HL-60 (cell line): ENCODE results near the gene CSNK1D.

ENCODE experiments used
- GABPA ChIP-seq: IDR thresholded peaks from 2 replicates; pipeline ENCODE4 v1.6.1; 2012; ENCODE audit warnings: low read depth
- POLR2AphosphoS5 ChIP-seq: IDR thresholded peaks from 2 replicates; pipeline ENCODE4 v1.6.1; 2012; ENCODE audit warnings: low read depth
- SPI1 ChIP-seq: IDR thresholded peaks from 2 replicates; pipeline ENCODE4 v1.6.1; 2012; ENCODE audit warnings: low read depth, mild to moderate bottlenecking, borderline replicate concordance
- TF ChIP-seq, protein P1 (sequence below): IDR thresholded peaks from one replicate; pipeline ENCODE4 v1.5.1; 2011; ENCODE audit warnings: low read length, control low read depth, inconsistent platforms; ENCODE audit not compliant: insufficient read depth
- TF ChIP-seq, protein P2 (sequence below): IDR thresholded peaks from 2 replicates; pipeline ENCODE4 v1.6.1; 2012; ENCODE audit warnings: low read depth; ENCODE audit not compliant: insufficient replicate concordance

DNA sequence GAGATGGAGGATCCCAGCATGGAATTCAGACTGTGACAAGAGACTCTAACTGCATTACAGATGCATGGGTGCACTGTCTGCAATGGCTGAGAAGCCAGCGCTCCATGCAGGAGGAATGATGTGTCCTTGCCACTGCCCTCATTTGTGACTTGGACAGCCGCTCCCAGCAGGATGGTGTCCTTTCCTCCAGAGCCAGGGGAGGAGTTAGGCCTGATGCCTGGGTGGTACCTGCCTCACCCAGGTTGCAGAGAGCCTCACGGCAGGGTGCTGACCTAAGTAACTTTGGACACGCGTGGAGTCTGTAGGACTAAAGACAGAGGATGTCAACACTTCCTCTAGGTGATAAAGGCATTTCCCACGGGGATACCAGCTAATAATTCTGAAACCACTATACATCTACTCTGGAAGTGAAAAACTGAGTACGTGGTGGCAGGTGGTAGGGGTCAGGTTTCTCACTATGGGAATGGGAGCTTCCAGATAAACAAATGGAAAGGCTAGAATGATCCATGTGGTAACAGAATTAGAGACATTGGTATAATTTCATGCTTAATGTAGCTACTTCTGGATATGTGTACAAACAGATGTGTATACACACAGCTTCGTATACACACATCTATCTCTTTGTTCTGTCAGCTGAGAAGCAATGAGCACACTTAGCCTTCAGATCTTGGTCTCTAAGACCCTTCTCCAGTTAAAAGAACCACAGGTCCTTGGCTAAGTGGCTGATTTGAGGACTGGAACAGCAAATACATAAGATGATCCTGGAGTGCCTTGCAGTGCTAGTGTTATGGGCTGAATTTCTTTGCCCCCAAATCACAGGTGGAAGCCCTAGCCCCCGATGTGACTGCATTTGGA, 13.7 kb upstream of the CSNK1D start:
- TF ChIP-seq, protein P1, sequence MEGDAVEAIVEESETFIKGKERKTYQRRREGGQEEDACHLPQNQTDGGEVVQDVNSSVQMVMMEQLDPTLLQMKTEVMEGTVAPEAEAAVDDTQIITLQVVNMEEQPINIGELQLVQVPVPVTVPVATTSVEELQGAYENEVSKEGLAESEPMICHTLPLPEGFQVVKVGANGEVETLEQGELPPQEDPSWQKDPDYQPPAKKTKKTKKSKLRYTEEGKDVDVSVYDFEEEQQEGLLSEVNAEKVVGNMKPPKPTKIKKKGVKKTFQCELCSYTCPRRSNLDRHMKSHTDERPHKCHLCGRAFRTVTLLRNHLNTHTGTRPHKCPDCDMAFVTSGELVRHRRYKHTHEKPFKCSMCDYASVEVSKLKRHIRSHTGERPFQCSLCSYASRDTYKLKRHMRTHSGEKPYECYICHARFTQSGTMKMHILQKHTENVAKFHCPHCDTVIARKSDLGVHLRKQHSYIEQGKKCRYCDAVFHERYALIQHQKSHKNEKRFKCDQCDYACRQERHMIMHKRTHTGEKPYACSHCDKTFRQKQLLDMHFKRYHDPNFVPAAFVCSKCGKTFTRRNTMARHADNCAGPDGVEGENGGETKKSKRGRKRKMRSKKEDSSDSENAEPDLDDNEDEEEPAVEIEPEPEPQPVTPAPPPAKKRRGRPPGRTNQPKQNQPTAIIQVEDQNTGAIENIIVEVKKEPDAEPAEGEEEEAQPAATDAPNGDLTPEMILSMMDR: no peak
- TF ChIP-seq POLR2AphosphoS5: no peak
- TF ChIP-seq, protein P2, sequence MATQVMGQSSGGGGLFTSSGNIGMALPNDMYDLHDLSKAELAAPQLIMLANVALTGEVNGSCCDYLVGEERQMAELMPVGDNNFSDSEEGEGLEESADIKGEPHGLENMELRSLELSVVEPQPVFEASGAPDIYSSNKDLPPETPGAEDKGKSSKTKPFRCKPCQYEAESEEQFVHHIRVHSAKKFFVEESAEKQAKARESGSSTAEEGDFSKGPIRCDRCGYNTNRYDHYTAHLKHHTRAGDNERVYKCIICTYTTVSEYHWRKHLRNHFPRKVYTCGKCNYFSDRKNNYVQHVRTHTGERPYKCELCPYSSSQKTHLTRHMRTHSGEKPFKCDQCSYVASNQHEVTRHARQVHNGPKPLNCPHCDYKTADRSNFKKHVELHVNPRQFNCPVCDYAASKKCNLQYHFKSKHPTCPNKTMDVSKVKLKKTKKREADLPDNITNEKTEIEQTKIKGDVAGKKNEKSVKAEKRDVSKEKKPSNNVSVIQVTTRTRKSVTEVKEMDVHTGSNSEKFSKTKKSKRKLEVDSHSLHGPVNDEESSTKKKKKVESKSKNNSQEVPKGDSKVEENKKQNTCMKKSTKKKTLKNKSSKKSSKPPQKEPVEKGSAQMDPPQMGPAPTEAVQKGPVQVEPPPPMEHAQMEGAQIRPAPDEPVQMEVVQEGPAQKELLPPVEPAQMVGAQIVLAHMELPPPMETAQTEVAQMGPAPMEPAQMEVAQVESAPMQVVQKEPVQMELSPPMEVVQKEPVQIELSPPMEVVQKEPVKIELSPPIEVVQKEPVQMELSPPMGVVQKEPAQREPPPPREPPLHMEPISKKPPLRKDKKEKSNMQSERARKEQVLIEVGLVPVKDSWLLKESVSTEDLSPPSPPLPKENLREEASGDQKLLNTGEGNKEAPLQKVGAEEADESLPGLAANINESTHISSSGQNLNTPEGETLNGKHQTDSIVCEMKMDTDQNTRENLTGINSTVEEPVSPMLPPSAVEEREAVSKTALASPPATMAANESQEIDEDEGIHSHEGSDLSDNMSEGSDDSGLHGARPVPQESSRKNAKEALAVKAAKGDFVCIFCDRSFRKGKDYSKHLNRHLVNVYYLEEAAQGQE: no peak
- TF ChIP-seq SPI1: no peak
- no peak for TF ChIP-seq GABPA
